GM15510 (cell line): ENCODE data around the gene SHB.
A peak's percentile ranks its signal among the peaks of the same experiment; 100 is the strongest.

ENCODE experiments used
- POLR2A ChIP-seq: IDR thresholded peaks from 3 replicates; pipeline ENCODE4 v1.6.1; 2011; ENCODE audit warnings: borderline replicate concordance; ENCODE audit not compliant: insufficient read length; ENCODE audit errors: extremely low read depth

SHB gene, protein sequence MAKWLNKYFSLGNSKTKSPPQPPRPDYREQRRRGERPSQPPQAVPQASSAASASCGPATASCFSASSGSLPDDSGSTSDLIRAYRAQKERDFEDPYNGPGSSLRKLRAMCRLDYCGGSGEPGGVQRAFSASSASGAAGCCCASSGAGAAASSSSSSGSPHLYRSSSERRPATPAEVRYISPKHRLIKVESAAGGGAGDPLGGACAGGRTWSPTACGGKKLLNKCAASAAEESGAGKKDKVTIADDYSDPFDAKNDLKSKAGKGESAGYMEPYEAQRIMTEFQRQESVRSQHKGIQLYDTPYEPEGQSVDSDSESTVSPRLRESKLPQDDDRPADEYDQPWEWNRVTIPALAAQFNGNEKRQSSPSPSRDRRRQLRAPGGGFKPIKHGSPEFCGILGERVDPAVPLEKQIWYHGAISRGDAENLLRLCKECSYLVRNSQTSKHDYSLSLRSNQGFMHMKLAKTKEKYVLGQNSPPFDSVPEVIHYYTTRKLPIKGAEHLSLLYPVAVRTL

DNA sequence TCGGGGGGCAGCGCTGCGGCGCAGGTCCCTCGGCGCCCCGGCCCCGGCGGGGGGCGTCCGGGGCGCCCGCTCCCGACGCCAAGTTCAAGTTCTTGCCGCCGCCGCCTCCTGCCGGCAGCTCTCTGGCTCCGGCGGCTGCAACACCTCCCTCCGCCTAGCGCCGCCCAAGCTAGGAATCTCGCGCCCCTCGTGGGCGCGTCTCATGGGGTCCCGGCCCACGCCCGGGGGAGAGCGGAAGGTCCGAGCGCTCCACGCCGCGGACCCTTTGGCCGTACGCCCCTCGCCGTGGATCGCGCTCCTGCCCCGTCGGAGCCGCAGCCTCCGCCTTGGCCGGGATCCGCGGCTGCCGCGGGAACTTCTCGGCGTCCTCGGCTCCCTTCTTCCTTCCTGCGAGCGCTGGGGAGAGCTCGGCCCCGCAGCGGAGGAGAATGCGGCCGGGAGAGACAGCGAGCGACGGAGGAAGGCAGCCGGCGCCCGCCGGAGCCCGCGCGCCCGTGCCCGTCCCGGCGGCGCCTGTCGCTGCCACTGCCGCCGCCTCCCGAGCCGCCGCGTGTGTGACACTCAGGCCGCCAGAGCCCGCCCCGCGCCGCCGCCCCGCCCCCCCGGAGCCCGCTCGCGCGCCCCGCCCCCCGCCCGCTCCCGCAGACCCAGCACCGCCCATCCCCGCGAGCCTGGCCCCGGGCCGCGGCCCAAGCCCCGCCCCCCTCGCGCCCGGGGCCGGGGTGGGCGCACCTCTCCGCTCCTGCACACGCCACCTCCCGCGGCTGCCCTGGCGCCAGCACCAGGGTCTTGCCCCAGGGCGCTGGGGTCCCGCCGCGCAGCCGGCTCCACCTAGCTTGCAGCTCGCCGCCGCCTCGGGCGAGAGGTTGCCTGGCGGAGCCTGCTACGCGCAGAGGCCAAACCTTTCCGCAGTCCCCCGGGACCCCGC lies at the start of gene SHB:
SHB (minus strand) TSS at position 527 of the 928 bp plus-strand sequence. CDS start 582 bp downstream, outside the sequence.
- peak; percentile 66 for TF ChIP-seq POLR2A

DNA sequence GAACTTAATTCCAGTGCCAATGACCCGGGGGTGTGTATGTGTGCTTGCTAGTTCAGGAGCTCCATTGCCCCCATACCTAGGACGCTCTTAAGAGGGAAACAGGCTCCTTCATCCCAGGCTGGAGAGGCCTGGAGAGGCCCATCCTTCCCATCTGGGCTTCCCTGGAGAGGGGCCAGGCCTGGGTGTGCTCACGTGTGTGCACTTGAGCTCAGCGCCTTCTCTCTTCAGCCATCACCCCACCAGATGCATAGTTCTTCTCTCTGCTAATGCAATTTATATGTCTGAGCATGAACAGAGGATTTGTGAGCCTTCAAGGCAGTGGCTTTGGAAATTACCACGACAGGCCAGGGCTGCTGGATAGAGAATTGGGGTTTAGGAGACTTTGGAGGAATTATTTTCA lies 48.6 kb upstream of the SHB start:
- no peak for TF ChIP-seq POLR2A

DNA sequence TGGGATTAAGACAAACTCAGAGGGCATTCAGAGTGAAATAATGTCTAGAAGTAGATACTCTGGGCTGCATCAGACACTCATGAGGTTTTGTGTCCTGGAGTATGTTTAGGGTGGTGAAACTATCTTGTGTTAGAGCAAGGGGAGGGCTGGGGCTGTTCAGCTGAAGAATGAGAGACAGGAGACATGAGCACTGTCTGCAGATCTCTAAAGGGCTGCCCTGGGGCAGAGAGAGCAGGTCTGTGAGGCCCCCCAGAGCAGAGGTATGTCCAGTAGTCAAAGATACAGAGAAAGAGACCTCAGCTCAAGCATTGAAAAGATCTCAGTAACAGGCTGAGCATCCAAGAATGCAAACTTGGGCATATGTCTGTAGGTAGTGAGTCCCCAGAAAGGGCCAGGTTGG lies 45.9 kb upstream of the SHB start:
- no peak for TF ChIP-seq POLR2A

DNA sequence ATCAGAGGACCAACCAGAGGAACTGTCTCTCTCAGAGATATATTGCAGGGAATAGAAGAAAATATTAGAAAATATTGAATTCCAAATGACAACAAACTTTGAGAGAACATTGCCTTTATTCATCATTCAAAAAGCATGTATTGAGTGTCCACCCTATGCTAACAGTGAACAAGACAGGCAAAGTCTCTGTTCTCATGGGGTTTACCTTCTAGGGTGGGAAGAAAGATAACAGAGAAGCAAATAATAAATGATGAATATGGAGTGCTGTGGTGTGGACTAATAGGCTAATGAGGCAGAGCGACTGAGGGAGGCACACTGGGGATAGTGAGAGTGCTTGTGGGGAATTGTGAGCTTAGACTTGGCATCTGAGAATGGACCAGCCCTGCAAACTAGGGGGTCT lies 43.4 kb upstream of the SHB start:
- TF ChIP-seq POLR2A: no peak

GRCh38 chr9:38112049-38112448 lies 43.0 kb upstream of the SHB start:
- no peak for TF ChIP-seq POLR2A

DNA sequence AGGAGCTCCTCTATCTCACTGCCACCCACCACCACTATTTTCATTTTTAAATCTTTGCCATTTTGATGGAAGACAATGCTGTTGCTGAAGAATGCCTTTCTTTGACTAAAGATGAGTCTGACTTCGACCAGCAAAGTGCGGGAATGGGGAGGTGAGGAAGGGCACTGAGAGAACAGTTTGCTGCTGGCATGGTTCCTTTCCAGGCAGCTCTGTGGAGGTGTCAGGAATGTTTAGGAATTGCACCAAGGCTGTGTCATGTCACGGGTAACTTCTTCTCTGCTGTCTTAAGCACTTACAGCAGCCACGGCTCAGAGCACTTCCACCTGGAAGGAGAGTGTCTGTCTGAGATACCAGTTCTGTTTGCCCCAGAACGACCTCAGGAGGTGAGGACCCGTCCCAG lies 41.4 kb upstream of the SHB start:
- TF ChIP-seq POLR2A: no peak

DNA sequence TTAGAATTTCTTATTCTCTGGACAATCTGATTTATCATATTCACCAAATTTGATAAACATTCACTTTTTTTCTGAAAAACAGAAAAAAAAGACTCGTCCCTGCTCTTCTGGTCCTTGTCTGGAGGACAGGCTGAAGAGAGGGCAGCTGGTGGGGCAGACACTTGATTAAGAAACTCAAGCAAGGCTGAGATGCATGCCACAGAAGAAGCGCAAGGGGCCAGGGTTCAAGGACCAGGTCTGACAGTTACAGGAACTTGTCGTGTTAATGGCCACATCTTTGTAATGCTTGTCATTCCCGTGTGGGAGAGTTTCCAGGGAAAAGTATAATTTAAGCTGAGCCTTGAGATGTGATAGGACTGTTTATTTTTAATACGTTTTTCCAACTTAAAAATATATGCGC lies 40.6 kb upstream of the SHB start:
- no peak for TF ChIP-seq POLR2A

GRCh38 chr9:38108326-38108725 lies 39.3 kb upstream of the SHB start:
- no peak for TF ChIP-seq POLR2A

- no peak for TF ChIP-seq POLR2A
Observed at GRCh38 chr9:38107811-38108304, 38.8 kb upstream of the SHB start.

DNA sequence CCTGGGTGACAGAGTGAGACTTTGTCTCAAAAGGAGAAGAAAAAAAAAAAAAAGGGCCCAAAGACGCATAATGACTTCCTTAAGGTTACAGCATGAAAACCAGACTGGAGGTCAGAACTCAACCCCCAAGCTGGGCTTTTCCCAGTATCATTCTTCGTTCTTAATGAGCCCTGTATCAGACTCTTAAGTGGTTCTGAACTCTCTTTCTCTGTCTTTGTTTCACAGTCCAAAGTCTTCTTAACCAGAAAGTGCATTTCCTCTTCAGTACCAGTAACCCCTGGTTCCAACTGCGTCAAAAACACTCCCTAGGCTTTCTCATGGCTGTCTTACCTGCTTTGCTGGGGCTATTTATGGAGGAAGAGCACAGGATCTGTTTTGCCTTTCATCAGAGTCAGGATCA lies 38.4 kb upstream of the SHB start:
- no peak for TF ChIP-seq POLR2A

DNA sequence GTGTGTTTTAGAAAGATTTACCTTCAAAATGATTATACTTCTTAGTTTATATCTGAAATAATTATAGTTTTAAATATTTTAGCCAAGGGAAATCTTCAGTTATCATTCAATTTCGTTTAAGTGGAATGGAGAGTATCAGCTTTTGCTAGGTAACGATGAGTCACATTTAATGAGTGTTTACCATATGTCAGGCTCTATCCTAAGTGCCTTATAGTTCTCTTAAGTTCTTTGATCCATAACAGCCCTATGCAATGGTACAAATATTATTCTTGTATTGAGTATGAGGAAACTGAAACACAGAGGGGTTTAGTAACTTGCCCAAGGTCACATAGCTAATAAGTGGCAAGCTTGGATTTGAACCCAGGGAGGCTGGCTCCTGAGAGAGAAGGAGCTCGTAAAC lies 37.5 kb upstream of the SHB start:
- no peak for TF ChIP-seq POLR2A

GRCh38 chr9:38103340-38103739 lies 34.3 kb upstream of the SHB start:
- TF ChIP-seq POLR2A: no peak

GRCh38 chr9:38101423-38101822 lies 32.4 kb upstream of the SHB start:
- no peak for TF ChIP-seq POLR2A

DNA sequence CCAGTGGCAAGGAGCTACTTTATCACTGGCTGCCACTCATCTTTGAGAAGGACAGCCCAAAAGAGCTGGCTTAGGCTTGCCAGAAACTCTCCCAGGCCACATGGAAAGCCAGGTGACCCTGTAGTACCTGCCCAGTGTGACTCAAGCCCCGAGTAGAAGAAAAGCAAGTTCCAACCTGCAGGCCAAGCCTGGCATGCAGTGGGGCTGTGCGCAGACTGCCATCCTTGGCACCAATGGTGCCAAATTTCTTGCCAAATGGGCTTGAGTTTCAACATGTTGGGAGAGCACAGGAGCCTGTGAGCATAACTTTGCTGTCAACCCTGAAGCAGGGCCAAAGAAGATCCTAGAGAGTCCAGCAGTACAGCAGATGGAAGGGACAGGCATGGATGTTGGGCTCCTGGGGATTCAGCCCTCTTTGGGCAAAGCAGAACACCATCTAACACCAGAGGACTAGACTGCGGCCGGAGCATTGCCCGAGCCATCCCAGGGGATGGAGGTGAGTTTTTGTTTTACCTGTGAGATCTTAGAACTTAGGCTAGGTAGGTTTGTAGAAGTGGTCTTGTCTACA lies 27.3 kb upstream of the SHB start:
- no peak for TF ChIP-seq POLR2A

DNA sequence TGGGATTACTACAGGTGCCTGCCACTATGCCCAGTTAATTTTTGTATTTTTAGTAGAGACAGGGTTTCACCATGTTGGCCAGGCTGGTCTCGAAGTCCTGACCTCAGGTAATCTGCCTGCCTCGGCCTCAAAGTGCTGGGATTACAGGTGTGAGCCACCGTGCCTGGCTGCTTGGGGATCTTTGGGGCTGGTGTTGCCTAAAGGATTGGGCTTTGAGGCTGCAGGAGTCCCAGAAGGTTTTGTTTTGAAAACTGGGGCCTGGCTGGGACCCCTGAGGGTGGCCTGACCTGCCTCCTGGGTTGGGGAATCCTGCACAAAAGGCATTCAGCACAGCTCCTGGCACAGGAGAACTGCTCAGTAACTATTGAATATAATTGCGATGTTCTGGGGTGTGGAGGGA lies 25.1 kb upstream of the SHB start:
- TF ChIP-seq POLR2A: no peak
